WI38 (cell line): ENCODE measurements around the gene DHCR24.

Experiments
- H3K4me3 ChIP-seq: 2 replicates; pipeline ENCODE4 v1.5.1; 2011; ENCODE audit warnings: low read depth, mild to moderate bottlenecking, control low read depth, low read length
- TF ChIP-seq, protein P1 (sequence below): IDR thresholded peaks from 2 replicates; pipeline ENCODE4 v1.5.1; 2012; ENCODE audit warnings: low read depth, mild to moderate bottlenecking, control low read depth, low read length

Gene DHCR24

DNA sequence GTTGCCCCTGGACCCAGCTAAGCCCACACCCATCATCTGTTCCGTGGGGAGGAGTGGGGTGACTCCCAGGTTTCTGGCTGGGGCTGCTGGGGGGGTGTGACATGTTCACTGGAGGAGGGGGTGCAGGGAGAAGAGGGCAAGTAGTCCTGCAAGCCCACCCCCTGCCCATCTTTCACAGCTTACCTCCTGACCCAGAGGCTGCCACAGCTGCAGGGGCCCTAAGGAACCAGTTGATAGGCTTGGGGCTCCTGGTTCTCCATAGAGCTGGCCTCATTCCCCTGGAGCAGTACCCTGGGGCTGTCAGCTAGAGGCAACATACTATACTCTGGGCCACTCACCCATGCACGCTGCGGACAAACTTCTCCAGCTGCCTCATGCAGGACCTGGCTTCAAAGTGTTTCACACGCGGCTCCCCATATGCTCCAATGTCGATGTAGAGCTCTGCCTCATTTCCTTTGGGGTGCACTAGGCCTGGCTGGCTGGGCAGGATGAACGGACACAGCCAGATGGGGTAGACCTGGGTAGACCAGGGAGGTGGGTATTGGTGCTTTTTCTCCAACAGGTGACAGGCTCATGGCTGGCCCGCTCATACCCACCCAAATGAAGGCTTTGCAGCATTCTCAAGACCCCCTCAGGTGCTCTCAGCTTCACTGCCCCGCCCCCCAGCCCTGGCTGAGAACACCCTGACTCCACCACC, 33.8 kb downstream of the DHCR24 start:
- TF ChIP-seq, protein P1, sequence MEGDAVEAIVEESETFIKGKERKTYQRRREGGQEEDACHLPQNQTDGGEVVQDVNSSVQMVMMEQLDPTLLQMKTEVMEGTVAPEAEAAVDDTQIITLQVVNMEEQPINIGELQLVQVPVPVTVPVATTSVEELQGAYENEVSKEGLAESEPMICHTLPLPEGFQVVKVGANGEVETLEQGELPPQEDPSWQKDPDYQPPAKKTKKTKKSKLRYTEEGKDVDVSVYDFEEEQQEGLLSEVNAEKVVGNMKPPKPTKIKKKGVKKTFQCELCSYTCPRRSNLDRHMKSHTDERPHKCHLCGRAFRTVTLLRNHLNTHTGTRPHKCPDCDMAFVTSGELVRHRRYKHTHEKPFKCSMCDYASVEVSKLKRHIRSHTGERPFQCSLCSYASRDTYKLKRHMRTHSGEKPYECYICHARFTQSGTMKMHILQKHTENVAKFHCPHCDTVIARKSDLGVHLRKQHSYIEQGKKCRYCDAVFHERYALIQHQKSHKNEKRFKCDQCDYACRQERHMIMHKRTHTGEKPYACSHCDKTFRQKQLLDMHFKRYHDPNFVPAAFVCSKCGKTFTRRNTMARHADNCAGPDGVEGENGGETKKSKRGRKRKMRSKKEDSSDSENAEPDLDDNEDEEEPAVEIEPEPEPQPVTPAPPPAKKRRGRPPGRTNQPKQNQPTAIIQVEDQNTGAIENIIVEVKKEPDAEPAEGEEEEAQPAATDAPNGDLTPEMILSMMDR, result no peak
- H3K4me3 ChIP-seq, result no peak overlapping the region

DNA sequence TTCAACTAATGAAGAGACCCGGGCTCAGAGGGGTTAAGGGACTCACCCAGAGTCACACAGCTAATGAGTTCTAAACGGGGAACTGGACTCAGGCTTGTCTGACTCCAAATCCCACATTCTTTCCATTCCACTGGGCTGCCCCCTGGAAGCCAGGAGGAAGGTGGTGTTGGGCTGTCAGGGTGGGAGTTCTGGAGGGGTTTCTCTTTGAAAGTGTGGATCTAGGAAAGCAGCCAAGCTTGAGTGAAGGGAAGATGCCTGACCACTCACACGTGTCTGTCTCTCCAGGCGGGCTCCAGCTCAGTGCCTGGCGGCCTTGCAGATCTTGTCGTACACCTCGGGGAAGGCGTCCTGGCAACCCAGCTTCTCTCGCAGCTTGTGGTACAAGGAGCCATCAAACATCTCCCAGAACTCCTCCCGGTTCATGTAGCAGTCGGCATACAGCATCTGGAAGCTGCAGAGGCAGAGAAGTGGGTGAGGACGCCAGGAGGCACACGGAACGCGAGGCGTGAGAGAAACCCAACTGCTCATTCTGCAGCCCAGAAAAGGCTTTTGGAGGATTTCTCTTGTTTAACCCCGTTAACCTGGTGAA, 35.0 kb downstream of the DHCR24 start:
- TF ChIP-seq, protein P1, result no peak
- H3K4me3 ChIP-seq, result no peak overlapping the region

GRCh38 chr1:54851406-54851805, 35.6 kb downstream of the DHCR24 start:
- no peak overlapping the region for H3K4me3 ChIP-seq
- TF ChIP-seq, protein P1, result no peak

- TF ChIP-seq, protein P1, result no peak
- H3K4me3 ChIP-seq, result no peak overlapping the region
These were observed 36.3 kb downstream of the DHCR24 start for GRCh38 chr1:54850737-54851136.

- TF ChIP-seq, protein P1, result no peak
- H3K4me3 ChIP-seq, result no peak overlapping the region
These were observed 36.8 kb downstream of the DHCR24 start for GRCh38 chr1:54850069-54850730.

DNA sequence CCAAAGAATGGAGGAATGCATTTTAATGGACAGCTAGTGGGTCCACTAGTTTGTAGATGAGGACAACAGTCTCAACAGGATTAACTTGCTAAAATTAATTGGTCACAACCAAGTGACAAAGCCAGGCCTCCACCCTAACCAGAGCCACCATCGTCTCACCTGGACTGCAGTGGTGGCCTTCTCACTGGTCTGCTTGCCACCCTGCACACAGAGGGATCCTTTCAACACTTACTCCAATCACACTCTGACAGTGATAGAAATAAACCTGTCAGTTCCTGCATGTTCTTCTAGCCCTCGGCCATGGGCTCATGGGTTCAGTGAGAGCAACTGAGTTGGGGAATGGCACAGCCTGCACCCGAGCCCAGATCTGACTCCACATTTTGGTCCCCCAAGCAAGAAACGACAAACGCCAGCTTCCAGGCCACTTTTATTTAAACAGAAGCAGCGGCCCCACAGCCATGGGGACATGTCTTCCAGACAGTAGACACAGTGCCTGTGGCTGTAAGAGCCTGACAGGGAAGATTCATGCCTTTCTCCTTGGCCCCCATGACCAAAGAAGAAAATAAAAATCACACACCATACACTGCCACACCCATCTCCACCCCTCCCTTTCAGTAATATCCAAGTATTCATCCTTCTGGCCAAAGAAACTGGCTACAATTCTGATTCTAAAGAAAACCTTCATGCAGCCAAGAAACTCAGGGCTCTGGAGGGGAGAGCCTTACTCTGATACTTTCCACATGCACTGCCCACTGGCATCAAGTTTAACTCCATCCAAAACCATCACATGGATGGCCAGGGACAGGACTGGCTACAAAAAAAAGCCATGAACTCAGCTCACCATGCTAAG, 37.6 kb downstream of the DHCR24 start:
- no peak overlapping the region for H3K4me3 ChIP-seq
- TF ChIP-seq, protein P1, result no peak
